KMS-11 (cell line): Measurements from ENCODE around the gene LIPK.

Source experiments
- H2AFZ ChIP-seq: fragments of 200-600 bp; sonication (generic); 2 replicates; pipeline ENCODE4 v1.6.1; 2016; ENCODE audit warnings: antibody characterized with exemption, mixed run types, low read depth
- H3K27ac ChIP-seq: fragments of 200-600 bp; sonication (generic); 2 replicates; pipeline ENCODE4 v1.6.1; 2016; ENCODE audit warnings: mild to moderate bottlenecking, mixed run types
- H3K27me3 ChIP-seq: fragments of 200-600 bp; sonication (generic); 2 replicates; pipeline ENCODE4 v1.6.1; 2017; ENCODE audit warnings: mild to moderate bottlenecking, low read depth, mixed run types, moderate library complexity; ENCODE audit not compliant: insufficient read depth
- H3K36me3 ChIP-seq: fragments of 200-600 bp; sonication (generic); 2 replicates; pipeline ENCODE4 v1.6.1; 2017; ENCODE audit warnings: mild to moderate bottlenecking, mixed run types; ENCODE audit not compliant: insufficient read depth
- H3K4me1 ChIP-seq: fragments of 200-600 bp; sonication (generic); 2 replicates; pipeline ENCODE4 v1.6.1; 2016; ENCODE audit warnings: mild to moderate bottlenecking, low read depth, mixed run types; ENCODE audit not compliant: poor library complexity, severe bottlenecking
- H3K4me2 ChIP-seq: fragments of 200-600 bp; sonication (generic); 2 replicates; pipeline ENCODE4 v1.7.0; 2016; ENCODE audit warnings: mild to moderate bottlenecking, mixed run types
- H3K4me3 ChIP-seq: fragments of 200-600 bp; sonication (generic); IDR thresholded peaks from 2 replicates; pipeline ENCODE4 v1.6.1; 2017; ENCODE audit warnings: low read depth, low read length, mixed read lengths; ENCODE audit not compliant: insufficient read depth
- H3K79me2 ChIP-seq: fragments of 200-600 bp; sonication (generic); 2 replicates; pipeline ENCODE4 v1.6.1; 2016; ENCODE audit warnings: low read depth, mixed run types; ENCODE audit not compliant: insufficient read depth
- H3K9ac ChIP-seq: fragments of 200-600 bp; sonication (generic); 2 replicates; pipeline ENCODE4 v1.6.1; 2016; ENCODE audit warnings: mild to moderate bottlenecking, mixed run types
- H4K20me1 ChIP-seq: fragments of 200-600 bp; sonication (generic); 2 replicates; pipeline ENCODE4 v1.6.1; 2016; ENCODE audit warnings: mild to moderate bottlenecking, mixed run types; ENCODE audit not compliant: insufficient read depth
- TF ChIP-seq, protein P1 (sequence below): fragments of 200-600 bp; sonication (generic); conservative IDR thresholded peaks from 2 replicates; pipeline ENCODE4 v1.6.1; 2017; ENCODE audit warnings: low read depth, mild to moderate bottlenecking, antibody characterized with exemption, low read length, moderate library complexity, mixed read lengths

LIPK gene

DNA sequence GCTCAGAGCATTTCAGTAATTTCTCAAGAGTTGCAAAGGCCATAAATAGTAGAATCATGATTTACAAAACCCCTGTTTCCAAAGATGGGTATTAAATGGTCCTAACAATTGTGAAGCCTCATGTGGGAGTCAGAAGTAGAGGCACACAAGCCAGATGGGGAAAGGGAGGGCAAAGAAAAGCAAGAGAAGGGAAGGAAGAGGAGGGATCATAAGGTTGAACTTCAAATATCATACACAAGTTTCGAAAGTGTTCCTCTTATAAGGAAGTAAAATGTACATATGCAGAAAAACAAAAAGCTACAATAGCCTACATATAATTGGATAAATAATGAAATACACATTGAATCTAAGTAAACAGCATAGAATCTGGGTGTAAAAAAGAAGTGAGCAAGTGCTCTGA, 59.8 kb downstream of the LIPK start:
- H3K4me2 ChIP-seq = no peak overlapping the region
- H2AFZ ChIP-seq = no peak overlapping the region
- no peaks in the 10 kb centered on the region for H3K36me3 ChIP-seq
- no peaks in the 10 kb centered on the region for H4K20me1 ChIP-seq
- no peaks in the 10 kb centered on the region for H3K27me3 ChIP-seq
- H3K4me3 ChIP-seq = no peak overlapping the region
- no peaks in the 10 kb centered on the region for H3K79me2 ChIP-seq
- H3K9ac ChIP-seq = no peak overlapping the region
- no peaks in the 10 kb centered on the region for H3K4me1 ChIP-seq
- H3K27ac ChIP-seq = no peak overlapping the region
- TF ChIP-seq, protein P1, sequence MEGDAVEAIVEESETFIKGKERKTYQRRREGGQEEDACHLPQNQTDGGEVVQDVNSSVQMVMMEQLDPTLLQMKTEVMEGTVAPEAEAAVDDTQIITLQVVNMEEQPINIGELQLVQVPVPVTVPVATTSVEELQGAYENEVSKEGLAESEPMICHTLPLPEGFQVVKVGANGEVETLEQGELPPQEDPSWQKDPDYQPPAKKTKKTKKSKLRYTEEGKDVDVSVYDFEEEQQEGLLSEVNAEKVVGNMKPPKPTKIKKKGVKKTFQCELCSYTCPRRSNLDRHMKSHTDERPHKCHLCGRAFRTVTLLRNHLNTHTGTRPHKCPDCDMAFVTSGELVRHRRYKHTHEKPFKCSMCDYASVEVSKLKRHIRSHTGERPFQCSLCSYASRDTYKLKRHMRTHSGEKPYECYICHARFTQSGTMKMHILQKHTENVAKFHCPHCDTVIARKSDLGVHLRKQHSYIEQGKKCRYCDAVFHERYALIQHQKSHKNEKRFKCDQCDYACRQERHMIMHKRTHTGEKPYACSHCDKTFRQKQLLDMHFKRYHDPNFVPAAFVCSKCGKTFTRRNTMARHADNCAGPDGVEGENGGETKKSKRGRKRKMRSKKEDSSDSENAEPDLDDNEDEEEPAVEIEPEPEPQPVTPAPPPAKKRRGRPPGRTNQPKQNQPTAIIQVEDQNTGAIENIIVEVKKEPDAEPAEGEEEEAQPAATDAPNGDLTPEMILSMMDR = no peak

DNA sequence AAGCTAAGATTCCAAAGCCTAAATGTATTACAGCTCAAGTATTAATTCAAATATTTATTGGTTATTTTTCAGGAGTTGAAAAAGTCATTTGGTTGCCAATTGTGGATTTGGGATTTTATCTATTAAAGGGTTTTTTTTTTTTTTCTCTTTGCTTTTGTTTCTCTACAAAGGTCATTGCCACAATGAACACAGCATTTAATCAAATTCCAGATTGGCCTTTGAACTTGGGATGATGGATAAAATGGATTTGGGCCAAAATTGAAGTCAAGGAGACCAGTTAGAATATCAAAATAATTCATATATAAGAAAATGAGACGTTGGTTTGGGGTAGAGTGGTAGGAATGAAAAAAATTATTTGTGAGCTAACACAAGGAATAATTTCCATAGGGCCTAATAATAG, 63.3 kb downstream of the LIPK start:
- Histone ChIP-seq H3K4me3 (no peak overlapping the region), H3K36me3 (no peaks in the 10 kb centered on the region), H3K79me2 (no peaks in the 10 kb centered on the region), H4K20me1 (no peaks in the 10 kb centered on the region), H3K4me2 (no peak overlapping the region), H3K27ac (no peak overlapping the region), H3K4me1 (no peaks in the 10 kb centered on the region), H3K9ac (no peak overlapping the region), H2AFZ (no peak overlapping the region), H3K27me3 (no peaks in the 10 kb centered on the region)
- TF ChIP-seq, protein P1 = no peak

DNA sequence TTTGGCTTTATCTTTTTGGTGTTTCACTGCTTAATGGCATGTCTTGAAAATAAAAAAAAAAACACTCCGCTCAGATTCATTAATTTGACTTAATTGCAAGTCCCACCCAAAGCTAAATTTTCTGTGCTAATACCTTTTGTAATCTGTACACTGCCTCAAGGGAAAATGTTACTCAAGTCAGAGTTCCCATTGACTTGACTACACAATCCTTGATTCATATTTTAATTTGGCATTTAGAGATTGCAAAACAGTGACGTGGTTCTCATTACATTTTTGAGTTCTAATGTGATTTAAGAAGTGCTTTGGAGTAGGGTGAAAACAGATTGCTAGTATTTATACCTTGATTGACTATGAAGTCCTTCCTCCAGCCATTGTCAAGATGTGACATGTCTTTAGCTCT, 75.2 kb downstream of the LIPK start:
- no peak overlapping the region for H2AFZ ChIP-seq
- TF ChIP-seq, protein P1 = no peak
- no peak overlapping the region for H3K27ac ChIP-seq
- no peaks in the 10 kb centered on the region for H3K4me1 ChIP-seq
- H3K79me2 ChIP-seq = no peaks in the 10 kb centered on the region
- H3K9ac ChIP-seq = no peak overlapping the region
- no peaks in the 10 kb centered on the region for H4K20me1 ChIP-seq
- no peaks in the 10 kb centered on the region for H3K36me3 ChIP-seq
- H3K27me3 ChIP-seq = no peaks in the 10 kb centered on the region
- no peak overlapping the region for H3K4me2 ChIP-seq
- no peak overlapping the region for H3K4me3 ChIP-seq

DNA sequence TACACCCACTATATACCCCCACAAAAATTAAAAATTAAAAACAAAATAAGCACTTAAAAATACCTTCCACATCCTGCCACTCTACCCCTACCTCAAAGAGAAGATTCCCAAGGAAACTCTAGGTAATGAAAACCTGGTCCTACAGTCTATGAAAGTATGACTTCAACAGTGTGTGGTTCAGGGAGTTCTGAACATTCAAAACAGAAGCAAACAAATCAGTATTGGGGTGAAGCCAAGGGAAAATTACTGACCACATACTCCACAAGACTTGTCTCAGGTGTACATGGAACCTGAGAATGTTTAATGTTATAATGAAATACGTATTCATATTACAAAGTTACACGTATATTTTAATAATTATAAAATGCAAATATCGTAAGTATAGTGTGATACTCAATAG, 76.2 kb downstream of the LIPK start:
- Histone ChIP-seq H3K4me2 (no peak overlapping the region), H3K79me2 (no peaks in the 10 kb centered on the region), H3K36me3 (no peaks in the 10 kb centered on the region), H3K9ac (no peak overlapping the region), H3K4me1 (no peaks in the 10 kb centered on the region), H3K27me3 (no peaks in the 10 kb centered on the region), H2AFZ (no peak overlapping the region), H3K4me3 (no peak overlapping the region), H4K20me1 (no peaks in the 10 kb centered on the region), H3K27ac (no peak overlapping the region)
- TF ChIP-seq, protein P1 = no peak

DNA sequence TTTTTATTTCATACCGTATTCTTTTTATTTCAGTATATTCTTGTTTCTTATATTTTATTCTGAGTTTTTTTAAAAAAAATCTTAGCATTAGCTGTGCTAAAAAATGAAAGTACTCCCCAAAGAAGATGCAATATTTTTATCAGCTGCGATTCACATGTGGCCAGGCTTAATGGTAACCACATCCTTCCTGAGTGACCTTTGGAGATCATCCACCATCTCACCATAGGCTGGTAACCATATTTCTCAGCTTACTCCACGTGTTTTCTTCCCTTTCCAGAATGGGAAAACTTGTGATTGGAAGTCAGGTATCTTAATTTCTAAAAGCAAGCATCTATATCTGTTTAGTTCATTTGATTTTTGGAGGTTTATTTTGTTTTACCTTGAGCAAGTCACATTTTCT, 77.7 kb downstream of the LIPK start:
- H3K9ac ChIP-seq = no peak overlapping the region

More for the DNA sequence above, 77.7 kb downstream of the LIPK start:
- no peaks in the 10 kb centered on the region for H4K20me1 ChIP-seq
- no peaks in the 10 kb centered on the region for H3K27me3 ChIP-seq
- no peak overlapping the region for H3K27ac ChIP-seq
- H3K79me2 ChIP-seq = no peaks in the 10 kb centered on the region
- H3K4me1 ChIP-seq = no peaks in the 10 kb centered on the region
- H3K36me3 ChIP-seq = no peaks in the 10 kb centered on the region
- H3K4me2 ChIP-seq = no peak overlapping the region
- TF ChIP-seq, protein P1 = no peak
- H3K4me3 ChIP-seq = no peak overlapping the region
- H2AFZ ChIP-seq = no peak overlapping the region
